Osteoblast (primary cell): ENCODE data around the gene GGCX. TPM values are rescaled to one million over a fixed set of nuclear protein-coding genes. Genes with fewer than 3 reads are reported as not detected.

Experiments
- DNase-seq: peaks from one replicate; pipeline ENCODE4 v3.0.0; 2011; ENCODE audit warnings: low spot score, mixed read lengths; ENCODE audit not compliant: insufficient read length; ENCODE audit errors: missing footprints
- H2AFZ ChIP-seq: 2 replicates; pipeline ENCODE4 v1.6.0; 2011; ENCODE audit warnings: mild to moderate bottlenecking, low read length
- H3K27ac ChIP-seq: 2 replicates; pipeline ENCODE4 v1.5.1; 2011; ENCODE audit warnings: mild to moderate bottlenecking, low read depth, low read length, moderate library complexity
- H3K27me3 ChIP-seq: 2 replicates; pipeline ENCODE4 v1.6.0; 2012; ENCODE audit warnings: mild to moderate bottlenecking, control low read depth, inconsistent platforms, low read length, moderate library complexity; ENCODE audit not compliant: insufficient read depth
- H3K36me3 ChIP-seq: 2 replicates; pipeline ENCODE4 v1.5.1; 2011; ENCODE audit warnings: mild to moderate bottlenecking, low read length, control low read depth, moderate library complexity; ENCODE audit not compliant: insufficient read depth
- H3K4me1 ChIP-seq: 2 replicates; pipeline ENCODE4 v1.5.1; 2011; ENCODE audit warnings: mild to moderate bottlenecking, low read length, control low read depth, moderate library complexity; ENCODE audit not compliant: insufficient read depth
- H3K4me2 ChIP-seq: 2 replicates; pipeline ENCODE4 v1.6.0; 2011; ENCODE audit warnings: mild to moderate bottlenecking, low read length; ENCODE audit not compliant: insufficient read depth
- H3K4me3 ChIP-seq: fragments of 200-600 bp; sonication (generic); 3 replicates; pipeline ENCODE4 v1.5.1; 2012; ENCODE audit warnings: mild to moderate bottlenecking, low read length, inconsistent platforms; ENCODE audit not compliant: insufficient read depth
- H3K79me2 ChIP-seq: 2 replicates; pipeline ENCODE4 v1.6.0; 2012; ENCODE audit warnings: mild to moderate bottlenecking, low read length, control low read depth, inconsistent platforms; ENCODE audit not compliant: insufficient read depth
- H3K9me3 ChIP-seq: 2 replicates; pipeline ENCODE4 v1.5.1; 2011; ENCODE audit warnings: low read depth, low read length, control low read depth
- H4K20me1 ChIP-seq: 2 replicates; pipeline ENCODE4 v1.6.0; 2012; ENCODE audit warnings: mild to moderate bottlenecking, low read length, control low read depth; ENCODE audit not compliant: insufficient read depth
- total RNA-seq: library from RNA; depleted of rRNA; stranded (reverse); fragments of >200 nt; gene quantifications from 2 replicates; pipeline ENCODE4 v1.2.3, GENCODE V29; 2012
- TF ChIP-seq, protein P1 (sequence below): IDR thresholded peaks from 2 replicates; pipeline ENCODE4 v1.5.1; 2011; ENCODE audit warnings: mild to moderate bottlenecking, low read depth, low read length, moderate library complexity; ENCODE audit errors: extremely low read depth

The GGCX gene
- total RNA-seq, 1 donor, result 40.9 TPM

- peaks cover 46% of the 10 kb centered on the region for H3K4me1 ChIP-seq
- no peaks in the 10 kb centered on the region for H3K27me3 ChIP-seq
- peak overlapping the region; percentile 5 for H3K4me3 ChIP-seq
- H2AFZ ChIP-seq, result no peak overlapping the region
- H3K9me3 ChIP-seq, result no peaks in the 10 kb centered on the region
- DNase-seq, result peak; percentile 98
- TF ChIP-seq, protein P1, sequence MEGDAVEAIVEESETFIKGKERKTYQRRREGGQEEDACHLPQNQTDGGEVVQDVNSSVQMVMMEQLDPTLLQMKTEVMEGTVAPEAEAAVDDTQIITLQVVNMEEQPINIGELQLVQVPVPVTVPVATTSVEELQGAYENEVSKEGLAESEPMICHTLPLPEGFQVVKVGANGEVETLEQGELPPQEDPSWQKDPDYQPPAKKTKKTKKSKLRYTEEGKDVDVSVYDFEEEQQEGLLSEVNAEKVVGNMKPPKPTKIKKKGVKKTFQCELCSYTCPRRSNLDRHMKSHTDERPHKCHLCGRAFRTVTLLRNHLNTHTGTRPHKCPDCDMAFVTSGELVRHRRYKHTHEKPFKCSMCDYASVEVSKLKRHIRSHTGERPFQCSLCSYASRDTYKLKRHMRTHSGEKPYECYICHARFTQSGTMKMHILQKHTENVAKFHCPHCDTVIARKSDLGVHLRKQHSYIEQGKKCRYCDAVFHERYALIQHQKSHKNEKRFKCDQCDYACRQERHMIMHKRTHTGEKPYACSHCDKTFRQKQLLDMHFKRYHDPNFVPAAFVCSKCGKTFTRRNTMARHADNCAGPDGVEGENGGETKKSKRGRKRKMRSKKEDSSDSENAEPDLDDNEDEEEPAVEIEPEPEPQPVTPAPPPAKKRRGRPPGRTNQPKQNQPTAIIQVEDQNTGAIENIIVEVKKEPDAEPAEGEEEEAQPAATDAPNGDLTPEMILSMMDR, result no peak
- peaks cover 4% of the 10 kb centered on the region for H4K20me1 ChIP-seq
- peak overlapping the region; percentile 90 for H3K27ac ChIP-seq
- H3K36me3 ChIP-seq, result peaks cover 5% of the 10 kb centered on the region
- H3K4me2 ChIP-seq, result peak overlapping the region; percentile 52
- H3K79me2 ChIP-seq, result peaks cover 39% of the 10 kb centered on the region
Measured at GRCh38 chr2:85589982-85590791, 28.9 kb upstream of the GGCX start.

GRCh38 chr2:85589181-85589580 is 27.9 kb upstream of the GGCX start:
- Histone ChIP-seq H3K79me2 (peaks cover 38% of the 10 kb centered on the region), H3K27ac (no peak overlapping the region)

DNA sequence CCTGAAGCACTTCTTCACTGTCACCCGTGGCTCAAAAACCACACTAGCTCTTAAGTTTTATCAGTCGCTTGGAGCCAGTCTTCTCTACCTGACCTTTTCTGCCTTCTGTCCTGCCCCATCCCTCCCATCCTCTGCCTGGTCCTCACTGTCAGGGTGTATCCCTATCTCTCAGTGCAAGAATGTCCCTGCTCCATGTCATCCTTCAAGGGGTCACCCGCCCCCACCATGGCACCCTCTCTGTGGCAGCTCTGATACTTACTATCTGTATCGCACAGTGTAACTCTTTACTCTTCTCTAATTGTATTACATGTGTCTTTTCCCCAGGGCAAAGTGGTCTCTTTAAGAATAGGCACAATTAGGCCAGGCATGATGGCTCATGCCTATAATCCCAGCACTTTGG is 27.4 kb upstream of the GGCX start:
- no peak overlapping the region for H2AFZ ChIP-seq
- peaks cover 48% of the 10 kb centered on the region for H3K4me1 ChIP-seq
- no peak for DNase-seq
- peaks cover 4% of the 10 kb centered on the region for H4K20me1 ChIP-seq
- H3K27me3 ChIP-seq, result no peaks in the 10 kb centered on the region
- peaks cover 5% of the 10 kb centered on the region for H3K36me3 ChIP-seq
- H3K4me2 ChIP-seq, result no peak overlapping the region
- no peak overlapping the region for H3K27ac ChIP-seq
- no peak overlapping the region for H3K4me3 ChIP-seq
- peaks cover 35% of the 10 kb centered on the region for H3K79me2 ChIP-seq
- H3K9me3 ChIP-seq, result no peaks in the 10 kb centered on the region
- TF ChIP-seq, protein P1, result no peak

More at GRCh38 chr2:85589181-85589580, 27.9 kb upstream of the GGCX start:
- Histone ChIP-seq H3K9me3 (no peaks in the 10 kb centered on the region), H3K4me1 (peaks cover 45% of the 10 kb centered on the region), H3K4me3 (no peak overlapping the region), H3K36me3 (peaks cover 5% of the 10 kb centered on the region), H2AFZ (no peak overlapping the region), H3K27me3 (no peaks in the 10 kb centered on the region), H3K4me2 (no peak overlapping the region), H4K20me1 (peaks cover 4% of the 10 kb centered on the region)
- no peak for DNase-seq
- TF ChIP-seq, protein P1, result no peak

DNA sequence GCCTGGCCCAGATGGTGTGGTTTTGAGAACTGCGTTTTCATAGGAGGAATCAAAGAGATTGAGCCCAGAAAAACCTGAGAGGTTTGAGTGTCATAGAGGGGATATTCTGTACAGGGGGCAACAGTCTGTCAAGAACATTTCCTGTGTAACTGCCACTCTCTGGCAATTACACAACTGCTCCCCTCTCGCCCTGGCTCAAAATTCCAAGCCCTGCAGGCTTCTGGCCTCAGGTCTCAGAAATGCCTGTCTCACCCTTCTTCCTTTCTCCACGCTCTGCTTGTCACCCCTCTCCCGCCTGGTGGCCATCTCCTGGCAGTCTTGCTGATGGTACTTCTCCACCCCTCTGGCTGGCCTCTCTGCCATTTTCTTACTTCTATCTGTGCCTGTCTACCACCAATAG is 26.9 kb upstream of the GGCX start:
- H3K4me1 ChIP-seq, result peaks cover 48% of the 10 kb centered on the region
- no peak overlapping the region for H3K4me2 ChIP-seq
- H3K4me3 ChIP-seq, result no peak overlapping the region
- TF ChIP-seq, protein P1, result no peak
- H4K20me1 ChIP-seq, result peaks cover 4% of the 10 kb centered on the region
- no peaks in the 10 kb centered on the region for H3K9me3 ChIP-seq
- peaks cover 32% of the 10 kb centered on the region for H3K79me2 ChIP-seq
- no peak overlapping the region for H3K27ac ChIP-seq
- no peak for DNase-seq
- H3K36me3 ChIP-seq, result peaks cover 2% of the 10 kb centered on the region
- no peak overlapping the region for H2AFZ ChIP-seq
- H3K27me3 ChIP-seq, result no peaks in the 10 kb centered on the region
